ENCODE results near the gene ALK.

The ALK gene

DNA sequence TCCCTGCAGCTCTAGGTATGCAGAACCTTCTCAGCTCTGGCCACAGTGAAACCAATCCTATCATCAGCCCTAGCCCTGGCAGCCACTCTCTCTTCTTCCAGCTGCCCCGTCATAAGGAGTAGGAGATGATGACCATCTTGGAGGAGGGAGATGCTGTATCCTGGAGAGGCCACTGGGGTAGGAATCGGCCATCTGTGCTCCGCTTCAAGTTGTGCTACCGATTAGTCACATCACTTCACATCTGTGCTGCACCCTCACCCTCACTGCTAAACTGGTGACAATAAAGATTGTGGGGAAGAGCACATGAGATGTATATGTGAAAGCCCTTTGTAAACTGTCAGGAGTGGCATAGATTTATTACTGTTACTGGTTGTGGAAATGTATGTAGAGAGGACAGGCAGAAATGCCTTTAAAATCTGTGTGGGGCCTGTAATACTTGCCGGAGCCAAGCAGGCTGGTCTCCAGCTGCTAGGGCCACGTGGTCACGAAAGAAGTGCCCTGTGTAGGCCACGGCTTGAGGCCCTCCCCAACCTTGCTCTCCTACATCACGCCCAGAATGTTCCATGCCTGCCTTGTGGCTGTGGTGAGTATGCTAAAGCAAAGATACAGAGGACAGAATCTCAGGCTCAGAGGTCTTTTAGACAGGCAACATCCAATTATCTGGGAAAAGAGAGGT, 569.3 kb downstream of the ALK start:
- H3K27ac ChIP-seq, result no peak overlapping the region
- no peaks in the 10 kb centered on the region for H3K4me1 ChIP-seq
- H3K36me3 ChIP-seq, result no peaks in the 10 kb centered on the region
- H3K9me3 ChIP-seq, result no peaks in the 10 kb centered on the region
- no peak for TF ChIP-seq CTCF (IDR thresholded peaks at IDR 0.05)
- no peaks in the 10 kb centered on the region for H3K27me3 ChIP-seq
- intact Hi-C loops (cut with DNase I; ENCODE audit: low total_unique reads), result no loop called here
- H3K4me3 ChIP-seq, result no peak overlapping the region
- no peak for DNase-seq

GRCh38 chr2:29351248-29351647, 570.1 kb downstream of the ALK start:
- intact Hi-C loops (cut with DNase I; ENCODE audit: low total_unique reads), result no loop called here
- TF ChIP-seq CTCF (IDR thresholded peaks at IDR 0.05), result no peak
- Histone ChIP-seq H3K36me3 (no peaks in the 10 kb centered on the region), H3K27me3 (no peaks in the 10 kb centered on the region), H3K4me3 (no peak overlapping the region), H3K4me1 (no peaks in the 10 kb centered on the region), H3K9me3 (no peaks in the 10 kb centered on the region), H3K27ac (no peak overlapping the region)
- no peak for DNase-seq

DNA sequence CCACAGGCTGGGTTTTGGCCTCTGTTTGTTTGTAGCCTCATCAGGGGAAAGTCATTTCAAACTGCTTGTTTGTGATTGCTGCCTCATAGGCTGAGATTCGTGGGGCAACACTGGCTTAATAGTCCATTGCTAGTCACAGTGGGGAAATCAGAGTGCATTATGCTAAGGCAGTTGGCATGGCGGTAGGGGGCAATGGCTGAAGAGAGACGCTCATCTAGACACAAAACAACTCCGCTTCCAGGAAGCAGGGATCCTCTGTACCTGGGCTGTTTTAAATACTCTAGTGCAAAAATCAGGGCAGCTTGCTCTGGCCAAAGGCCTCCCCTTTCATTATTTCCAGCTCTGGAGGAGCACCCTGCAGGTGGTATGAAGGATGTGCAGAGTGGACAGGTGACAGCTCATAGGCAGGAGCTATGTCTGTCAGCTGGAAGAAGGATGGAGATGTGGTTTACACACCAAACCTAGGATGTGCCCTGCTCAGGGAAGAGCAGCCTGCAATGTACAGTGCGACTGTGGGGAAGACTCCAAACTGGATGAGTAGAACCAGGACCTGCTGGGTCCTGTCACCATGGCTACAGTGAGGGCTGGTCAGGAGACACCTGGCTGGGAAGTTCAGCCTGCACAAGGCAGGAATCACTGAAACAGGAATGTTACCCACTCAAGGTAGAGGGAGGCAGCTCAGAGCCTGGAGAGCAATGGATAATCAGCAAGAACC, 571.9 kb downstream of the ALK start:
- Histone ChIP-seq H3K4me3 (no peak overlapping the region), H3K9me3 (no peaks in the 10 kb centered on the region), H3K36me3 (no peaks in the 10 kb centered on the region), H3K4me1 (no peaks in the 10 kb centered on the region), H3K27ac (no peak overlapping the region), H3K27me3 (no peaks in the 10 kb centered on the region)
- intact Hi-C loops (cut with DNase I; ENCODE audit: low total_unique reads), result no loop called here
- DNase-seq, result no peak
- no peak for TF ChIP-seq CTCF (IDR thresholded peaks at IDR 0.05)

- Histone ChIP-seq H3K9me3 (no peaks in the 10 kb centered on the region), H3K27ac (no peak overlapping the region), H3K36me3 (no peaks in the 10 kb centered on the region), H3K4me3 (no peak overlapping the region), H3K27me3 (no peaks in the 10 kb centered on the region), H3K4me1 (no peaks in the 10 kb centered on the region)
- no peak for DNase-seq
- intact Hi-C loops (cut with DNase I; ENCODE audit: low total_unique reads), result no loop called here
- no peak for TF ChIP-seq CTCF (IDR thresholded peaks at IDR 0.05)
Observed at GRCh38 chr2:29347774-29348461, 573.5 kb downstream of the ALK start.

DNA sequence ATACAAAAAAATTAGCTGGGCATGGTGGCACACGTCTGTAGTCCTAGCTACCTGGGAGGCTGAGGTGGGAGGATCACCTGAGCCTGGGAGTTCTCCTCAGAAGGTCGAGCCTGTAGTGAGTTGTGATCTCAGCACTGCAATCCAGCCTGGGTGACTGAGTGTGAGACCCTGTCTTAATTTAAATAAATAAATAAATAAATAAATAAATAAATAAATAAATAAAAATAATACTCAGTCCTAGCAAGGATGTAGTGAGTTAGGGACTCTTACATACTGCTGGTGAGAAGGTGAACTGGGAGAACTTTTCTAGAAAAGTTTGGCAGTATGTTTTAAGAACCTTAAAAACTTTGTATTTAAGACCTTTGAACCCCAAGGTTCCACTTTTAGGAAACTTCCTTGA, 576.1 kb downstream of the ALK start:
- H3K36me3 ChIP-seq, result no peaks in the 10 kb centered on the region
- no peak for TF ChIP-seq CTCF (IDR thresholded peaks at IDR 0.05)

More for the DNA sequence above, 576.1 kb downstream of the ALK start:
- intact Hi-C loops (cut with DNase I; ENCODE audit: low total_unique reads), result no loop called here
- no peaks in the 10 kb centered on the region for H3K9me3 ChIP-seq
- H3K4me1 ChIP-seq, result no peaks in the 10 kb centered on the region
- no peak for DNase-seq
- H3K27ac ChIP-seq, result no peak overlapping the region
- no peaks in the 10 kb centered on the region for H3K27me3 ChIP-seq
- no peak overlapping the region for H3K4me3 ChIP-seq

Measured in tibial artery (tissue), 4 donors.